Loucy (cell line): ENCODE data around the gene MIB1.

Experiments
- H2AFZ ChIP-seq: fragments of 200-600 bp; sonication (generic); 2 replicates; pipeline ENCODE4 v1.6.0; 2016; ENCODE audit warnings: antibody characterized with exemption, mild to moderate bottlenecking, low read length, moderate library complexity
- H3F3A ChIP-seq: fragments of 200-600 bp; 2 replicates; pipeline ENCODE4 v1.6.0; 2016; ENCODE audit warnings: antibody characterized with exemption, low read depth, mild to moderate bottlenecking
- H3K27me3 ChIP-seq: fragments of 200-600 bp; sonication (generic); 2 replicates; pipeline ENCODE4 v1.6.1; 2014; ENCODE audit warnings: low read length, mild to moderate bottlenecking; ENCODE audit not compliant: insufficient read depth, poor library complexity, severe bottlenecking
- H3K36me3 ChIP-seq: fragments of 200-600 bp; sonication (generic); 2 replicates; pipeline ENCODE4 v1.6.1; 2016; ENCODE audit warnings: low read length; ENCODE audit not compliant: insufficient read depth
- H3K4me1 ChIP-seq: fragments of 200-600 bp; sonication (generic); 2 replicates; pipeline ENCODE4 v1.5.1; 2014; ENCODE audit warnings: low read length, mild to moderate bottlenecking; ENCODE audit not compliant: insufficient read depth, poor library complexity, severe bottlenecking
- H3K4me2 ChIP-seq: fragments of 200-600 bp; sonication (generic); 2 replicates; pipeline ENCODE4 v1.6.0; 2014; ENCODE audit warnings: antibody characterized with exemption, low read length, low read depth, mild to moderate bottlenecking; ENCODE audit not compliant: poor library complexity, severe bottlenecking
- H3K4me3 ChIP-seq: fragments of 200-600 bp; sonication (generic); 2 replicates; pipeline ENCODE4 v1.5.1; 2014; ENCODE audit warnings: low read length, mild to moderate bottlenecking, mixed read lengths; ENCODE audit not compliant: poor library complexity, severe bottlenecking
- H3K79me2 ChIP-seq: fragments of 200-600 bp; sonication (generic); 2 replicates; pipeline ENCODE4 v1.6.1; 2014; ENCODE audit warnings: low read length; ENCODE audit not compliant: insufficient read depth
- H3K9ac ChIP-seq: fragments of 200-600 bp; sonication (generic); 2 replicates; pipeline ENCODE4 v1.6.0; 2014; ENCODE audit warnings: mild to moderate bottlenecking, low read depth, low read length, moderate library complexity; ENCODE audit not compliant: poor library complexity, severe bottlenecking
- H3K9me2 ChIP-seq: fragments of 200-600 bp; sonication (generic); replicated peaks from 2 replicates; pipeline ENCODE4 v1.6.1; 2016; ENCODE audit warnings: low read depth, low read length, mixed read lengths
- H3K9me3 ChIP-seq: fragments of 200-600 bp; sonication (generic); 2 replicates; pipeline ENCODE4 v1.6.1; 2014; ENCODE audit warnings: mild to moderate bottlenecking, antibody characterized with exemption, low read length, low read depth; ENCODE audit not compliant: insufficient read depth
- H4K20me1 ChIP-seq: fragments of 200-600 bp; sonication (generic); 2 replicates; pipeline ENCODE4 v1.6.0; 2014; ENCODE audit warnings: antibody characterized with exemption, low read length, mild to moderate bottlenecking; ENCODE audit not compliant: insufficient read depth, poor library complexity, severe bottlenecking
- EZH2phosphoT487 ChIP-seq: fragments of 200-600 bp; IDR thresholded peaks from 2 replicates; pipeline ENCODE4 v1.6.1; 2018; ENCODE audit warnings: antibody characterized with exemption, mild to moderate bottlenecking, moderate library complexity, borderline replicate concordance
- TF ChIP-seq, protein P1 (sequence below): fragments of 200-600 bp; sonication (generic); conservative IDR thresholded peaks from 2 replicates; pipeline ENCODE4 v1.5.1; 2014; ENCODE audit warnings: mild to moderate bottlenecking, antibody characterized with exemption, low read length

The MIB1 gene

DNA sequence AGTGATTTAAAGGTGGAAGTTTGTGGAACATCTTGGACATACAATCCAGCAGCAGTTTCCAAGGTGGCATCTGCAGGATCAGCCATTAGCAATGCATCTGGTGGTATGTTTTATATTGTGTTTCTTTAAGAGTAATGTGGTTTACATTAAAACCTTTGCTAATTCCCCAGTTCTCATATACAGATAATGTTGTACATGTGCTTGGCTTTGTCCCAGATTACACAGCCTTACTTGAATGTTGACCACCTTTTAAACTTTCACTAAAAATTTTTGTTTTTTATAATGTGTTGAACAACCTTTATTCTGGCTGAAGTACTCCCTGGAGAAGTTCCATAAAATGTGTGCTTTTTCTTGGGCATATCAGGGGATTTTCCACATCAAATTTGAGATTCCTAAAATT is 57.5 kb downstream of the MIB1 start:
- H3K36me3 ChIP-seq: peaks cover 28% of the 10 kb centered on the region; the same call in 1 of the 2 replicates
- H3K27me3 ChIP-seq: no peaks in the 10 kb centered on the region
- H3K4me2 ChIP-seq: no peak overlapping the region
- no peak overlapping the region for H3K4me3 ChIP-seq
- no peaks in the 10 kb centered on the region for H3K9me2 ChIP-seq
- no peaks in the 10 kb centered on the region for H3K9me3 ChIP-seq
- H3K79me2 ChIP-seq: no peaks in the 10 kb centered on the region
- no peaks in the 10 kb centered on the region for H3K4me1 ChIP-seq
- H2AFZ ChIP-seq: no peak overlapping the region
- no peak overlapping the region for H3K9ac ChIP-seq
- H3F3A ChIP-seq: no peaks in the 10 kb centered on the region
- H4K20me1 ChIP-seq: no peaks in the 10 kb centered on the region
- TF ChIP-seq EZH2phosphoT487: no peak
- TF ChIP-seq, protein P1, sequence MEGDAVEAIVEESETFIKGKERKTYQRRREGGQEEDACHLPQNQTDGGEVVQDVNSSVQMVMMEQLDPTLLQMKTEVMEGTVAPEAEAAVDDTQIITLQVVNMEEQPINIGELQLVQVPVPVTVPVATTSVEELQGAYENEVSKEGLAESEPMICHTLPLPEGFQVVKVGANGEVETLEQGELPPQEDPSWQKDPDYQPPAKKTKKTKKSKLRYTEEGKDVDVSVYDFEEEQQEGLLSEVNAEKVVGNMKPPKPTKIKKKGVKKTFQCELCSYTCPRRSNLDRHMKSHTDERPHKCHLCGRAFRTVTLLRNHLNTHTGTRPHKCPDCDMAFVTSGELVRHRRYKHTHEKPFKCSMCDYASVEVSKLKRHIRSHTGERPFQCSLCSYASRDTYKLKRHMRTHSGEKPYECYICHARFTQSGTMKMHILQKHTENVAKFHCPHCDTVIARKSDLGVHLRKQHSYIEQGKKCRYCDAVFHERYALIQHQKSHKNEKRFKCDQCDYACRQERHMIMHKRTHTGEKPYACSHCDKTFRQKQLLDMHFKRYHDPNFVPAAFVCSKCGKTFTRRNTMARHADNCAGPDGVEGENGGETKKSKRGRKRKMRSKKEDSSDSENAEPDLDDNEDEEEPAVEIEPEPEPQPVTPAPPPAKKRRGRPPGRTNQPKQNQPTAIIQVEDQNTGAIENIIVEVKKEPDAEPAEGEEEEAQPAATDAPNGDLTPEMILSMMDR: no peak

DNA sequence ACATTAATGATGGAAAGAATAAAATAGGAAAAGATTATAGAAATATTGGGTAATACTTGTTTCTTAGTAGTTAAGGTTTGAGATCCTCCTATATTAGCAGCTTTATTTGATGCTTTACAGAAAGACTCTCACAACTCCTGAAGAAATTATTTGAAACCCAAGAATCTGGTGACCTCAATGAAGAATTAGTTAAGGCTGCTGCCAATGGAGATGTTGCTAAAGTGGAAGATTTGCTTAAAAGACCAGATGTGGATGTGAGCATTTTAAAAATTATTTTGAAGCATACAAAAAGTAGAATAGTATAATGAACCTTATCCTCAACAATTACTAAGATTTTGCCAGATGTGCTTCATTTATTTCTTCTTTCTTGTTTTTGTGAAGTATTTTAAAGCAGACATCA is 59.1 kb downstream of the MIB1 start:
- no peaks in the 10 kb centered on the region for H4K20me1 ChIP-seq
- TF ChIP-seq, protein P1: no peak
- no peak for TF ChIP-seq EZH2phosphoT487
- no peaks in the 10 kb centered on the region for H3K9me2 ChIP-seq
- no peak overlapping the region for H3K4me2 ChIP-seq
- H3K79me2 ChIP-seq: no peaks in the 10 kb centered on the region
- no peaks in the 10 kb centered on the region for H3K4me1 ChIP-seq
- no peak overlapping the region for H3K9ac ChIP-seq
- H2AFZ ChIP-seq: no peak overlapping the region
- peaks cover 42% of the 10 kb centered on the region; the same call in 1 of the 2 replicates for H3K36me3 ChIP-seq
- H3K27me3 ChIP-seq: no peaks in the 10 kb centered on the region
- H3K4me3 ChIP-seq: no peak overlapping the region
- H3K9me3 ChIP-seq: no peaks in the 10 kb centered on the region
- H3F3A ChIP-seq: no peaks in the 10 kb centered on the region

DNA sequence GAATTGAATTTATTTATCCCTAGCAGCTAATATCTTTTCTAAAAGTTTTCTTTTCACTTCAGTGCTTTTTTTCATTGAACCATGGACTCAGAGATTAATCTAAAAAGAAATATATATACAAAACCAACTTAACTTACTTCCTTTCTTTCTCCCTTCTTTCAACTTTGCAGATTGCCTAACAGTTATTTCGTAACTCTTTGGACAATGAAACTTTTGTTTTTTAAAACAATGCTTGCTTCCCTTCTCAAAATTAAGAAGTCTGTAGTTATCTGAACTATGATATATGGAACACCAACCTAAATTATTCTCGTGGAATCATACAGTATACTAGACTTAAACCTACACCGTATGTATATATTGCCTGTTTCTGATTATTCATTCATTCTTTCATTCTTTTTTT is 62.9 kb downstream of the MIB1 start:
- TF ChIP-seq, protein P1: no peak
- no peak for TF ChIP-seq EZH2phosphoT487
- H3K4me3 ChIP-seq: no peak overlapping the region
- peaks cover 58% of the 10 kb centered on the region for H3K36me3 ChIP-seq

More for the DNA sequence above, 62.9 kb downstream of the MIB1 start:
- no peaks in the 10 kb centered on the region for H4K20me1 ChIP-seq
- no peaks in the 10 kb centered on the region for H3K9me2 ChIP-seq
- H3K4me2 ChIP-seq: no peak overlapping the region
- H3K79me2 ChIP-seq: no peaks in the 10 kb centered on the region
- H3K27me3 ChIP-seq: no peaks in the 10 kb centered on the region
- H2AFZ ChIP-seq: no peak overlapping the region
- H3K9me3 ChIP-seq: no peaks in the 10 kb centered on the region
- no peaks in the 10 kb centered on the region for H3F3A ChIP-seq
- H3K9ac ChIP-seq: no peak overlapping the region
- H3K4me1 ChIP-seq: no peaks in the 10 kb centered on the region
